Endodermal cell (in vitro differentiated cells): ENCODE results near the gene DAAM2. TPM values are rescaled to one million over a fixed set of nuclear protein-coding genes. Genes with fewer than 3 reads are reported as not detected.

Source experiments
- DNase-seq: peaks from one replicate; pipeline ENCODE4 v3.0.0-alpha.2; 2017
- H3K27ac ChIP-seq: 2 replicates; pipeline ENCODE4 v1.5.1; 2013; ENCODE audit warnings: mild to moderate bottlenecking, low read depth, low read length, moderate library complexity
- H3K27me3 ChIP-seq: 2 replicates; pipeline ENCODE4 v1.6.1; 2013; ENCODE audit warnings: mild to moderate bottlenecking, low read length, moderate library complexity; ENCODE audit not compliant: insufficient read depth, control insufficient read depth, poor library complexity, severe bottlenecking
- H3K36me3 ChIP-seq: 2 replicates; pipeline ENCODE4 v1.7.0; 2013; ENCODE audit warnings: mild to moderate bottlenecking, low read length, moderate library complexity; ENCODE audit not compliant: control insufficient read depth, insufficient read depth
- H3K4me1 ChIP-seq: one replicate; pipeline ENCODE4 v1.7.0; 2013; ENCODE audit warnings: low read length; ENCODE audit not compliant: control insufficient read depth, insufficient read depth
- H3K4me3 ChIP-seq: 2 replicates; pipeline ENCODE4 v1.5.1; 2013; ENCODE audit warnings: mild to moderate bottlenecking, low read length, moderate library complexity
- H3K9ac ChIP-seq: 2 replicates; pipeline ENCODE4 v1.6.1; 2013; ENCODE audit warnings: mild to moderate bottlenecking, low read length, moderate library complexity; ENCODE audit not compliant: poor library complexity, severe bottlenecking; ENCODE audit errors: extremely low read depth
- H3K9me3 ChIP-seq: 2 replicates; pipeline ENCODE4 v1.6.1; 2013; ENCODE audit warnings: mild to moderate bottlenecking, low read length, moderate library complexity; ENCODE audit not compliant: control insufficient read depth
- H3K27ac Mint-ChIP-seq: 2 replicates; pipeline ENCODE4 v1.8.0; 2020; ENCODE audit warnings: mixed read lengths
- H3K27me3 Mint-ChIP-seq: 2 replicates; pipeline ENCODE4 v1.8.0; 2021; ENCODE audit warnings: mild to moderate bottlenecking, mixed read lengths; ENCODE audit not compliant: insufficient read depth
- H3K36me3 Mint-ChIP-seq: 2 replicates; pipeline ENCODE4 v1.8.0; 2020; ENCODE audit warnings: low read depth, mixed read lengths
- H3K4me1 Mint-ChIP-seq: 2 replicates; pipeline ENCODE4 v1.8.0; 2020; ENCODE audit warnings: mixed read lengths
- H3K4me3 Mint-ChIP-seq: 2 replicates; pipeline ENCODE4 v1.8.0; 2020; ENCODE audit warnings: mild to moderate bottlenecking, moderate library complexity, mixed read lengths
- H3K9me3 Mint-ChIP-seq: 2 replicates; pipeline ENCODE4 v1.8.0; 2020; ENCODE audit warnings: mild to moderate bottlenecking, mixed read lengths
- CTCF ChIP-seq: fragments of 200-600 bp; sonication (generic); conservative IDR thresholded peaks from 2 replicates; pipeline ENCODE4 v1.5.0; 2021; ENCODE audit warnings: antibody characterized with exemption, mild to moderate bottlenecking
- WGBS, 2 experiments: methylation state at CpG; one replicate each; pipeline versions ENCODE4 v1.1.5 to v1.1.7; 2013; ENCODE audit warnings: missing lambda C conversion rate in 2 of 2, mixed read lengths in 1 of 2; ENCODE audit not compliant: insufficient coverage in 1 of 2, insufficient read length in 1 of 2; 5-methylcytosine and 5-hydroxymethylcytosine counted together
- total RNA-seq, 2 donors: library from RNA; stranded (reverse); fragmentation: NEBNext Ultra II Directional in 1 of 2; extraction: Animal tissue kit (Norgen Biotek cat#: 25700) in 1 of 2; gene quantifications; 2 replicates in 1 of 2; 3 replicates in 1 of 2; pipeline ENCODE4 v1.2.1, GENCODE V29; 2021

The DAAM2 gene
- total RNA-seq, 2 donors from 2014 or later: 0.33 to 1.2 TPM

GRCh38 chr6:39793516-39793915 is 1.3 kb downstream of the DAAM2 start:
- Histone ChIP-seq H3K9ac (no peak overlapping the region), H3K9me3 (no peaks in the 10 kb centered on the region), H3K4me1 (no peaks in the 10 kb centered on the region), H3K27me3 (peaks cover 30% of the 10 kb centered on the region), H3K27ac (no peak overlapping the region), H3K4me3 (no peak overlapping the region), H3K36me3 (no peaks in the 10 kb centered on the region)
- Mint-ChIP-seq H3K4me1 (peaks cover 4% of the 10 kb centered on the region), H3K9me3 (no peaks in the 10 kb centered on the region), H3K36me3 (no peaks in the 10 kb centered on the region), H3K4me3 (peak overlapping the region; percentile 60), H3K27ac (no peak overlapping the region), H3K27me3 (peaks cover 29% of the 10 kb centered on the region)
- 73 to 78% methylated on average over 6 to 7 of the region's 7 CpGs for WGBS, 2 experiments
- no peak for TF ChIP-seq CTCF
- DNase-seq: no peak

GRCh38 chr6:39794231-39794630 is 2.1 kb downstream of the DAAM2 start:
- Mint-ChIP-seq H3K4me3 (no peak overlapping the region), H3K27me3 (peaks cover 29% of the 10 kb centered on the region), H3K27ac (no peak overlapping the region), H3K4me1 (peaks cover 4% of the 10 kb centered on the region), H3K9me3 (no peaks in the 10 kb centered on the region), H3K36me3 (no peaks in the 10 kb centered on the region)
- WGBS, 2 experiments: 82 to 90% methylated on average over 2 to 5 of the region's 5 CpGs
- Histone ChIP-seq H3K27ac (no peak overlapping the region), H3K36me3 (no peaks in the 10 kb centered on the region), H3K9ac (no peak overlapping the region), H3K27me3 (peaks cover 30% of the 10 kb centered on the region), H3K9me3 (no peaks in the 10 kb centered on the region), H3K4me1 (no peaks in the 10 kb centered on the region), H3K4me3 (no peak overlapping the region)
- TF ChIP-seq CTCF: peak; percentile 25
- DNase-seq: no peak

GRCh38 chr6:39797751-39798150 is 5.6 kb downstream of the DAAM2 start:
- Histone ChIP-seq H3K27me3 (peaks cover 26% of the 10 kb centered on the region), H3K9me3 (no peaks in the 10 kb centered on the region), H3K4me3 (no peak overlapping the region), H3K9ac (no peak overlapping the region), H3K27ac (no peak overlapping the region), H3K36me3 (no peaks in the 10 kb centered on the region), H3K4me1 (no peaks in the 10 kb centered on the region)
- H3K27me3 Mint-ChIP-seq: peaks cover 23% of the 10 kb centered on the region
- no peak for DNase-seq
- no peak overlapping the region for H3K4me3 Mint-ChIP-seq
- WGBS, 2 experiments: 94 to 100% methylated on average over 2 of the region's 2 CpGs
- H3K9me3 Mint-ChIP-seq: no peaks in the 10 kb centered on the region
- no peak overlapping the region for H3K27ac Mint-ChIP-seq
- H3K4me1 Mint-ChIP-seq: no peaks in the 10 kb centered on the region
- TF ChIP-seq CTCF: no peak
- H3K36me3 Mint-ChIP-seq: no peaks in the 10 kb centered on the region
